Measurements from ENCODE around the gene BAIAP3. TPM values are rescaled to one million over a fixed set of nuclear protein-coding genes. Genes with fewer than 3 reads are reported as not detected.

BAIAP3 gene
- total RNA-seq, 2 experiments from 2014 or later, result 19.6 to 21.5 TPM

DNA sequence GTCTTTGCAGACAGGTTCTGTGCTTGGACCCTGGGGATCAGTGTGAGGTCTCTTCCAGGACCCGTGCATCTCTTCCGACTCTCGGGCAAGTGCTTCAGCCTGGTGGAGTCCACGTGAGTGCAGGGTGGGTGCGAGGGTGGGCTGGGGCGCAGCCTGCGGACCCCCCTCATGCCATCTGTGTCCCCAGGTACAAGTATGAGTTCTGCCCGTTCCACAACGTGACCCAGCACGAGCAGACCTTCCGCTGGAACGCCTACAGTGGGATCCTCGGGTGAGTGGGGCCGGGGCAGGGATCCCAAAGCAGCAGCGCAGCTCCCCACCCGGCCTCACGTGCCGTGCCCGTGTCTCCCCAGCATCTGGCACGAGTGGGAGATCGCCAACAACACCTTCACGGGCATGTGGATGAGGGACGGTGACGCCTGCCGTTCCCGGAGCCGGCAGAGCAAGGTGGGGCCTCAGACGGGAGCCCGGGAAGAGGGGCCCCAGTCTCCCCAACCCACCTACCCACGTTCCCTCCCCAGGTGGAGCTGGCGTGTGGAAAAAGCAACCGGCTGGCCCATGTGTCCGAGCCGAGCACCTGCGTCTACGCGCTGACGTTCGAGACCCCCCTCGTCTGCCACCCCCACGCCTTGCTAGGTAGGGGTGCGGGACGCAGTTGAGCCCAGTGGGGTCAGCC, 28.4 kb downstream of the BAIAP3 start:
- Mint-ChIP-seq H3K4me3 (no peak overlapping the region), H3K4me1 (ENCODE audit: low read depth) (peaks cover 4% of the 10 kb centered on the region), H3K27me3 (no peaks in the 10 kb centered on the region), H3K9me3 (no peaks in the 10 kb centered on the region), H3K36me3 (ENCODE audit: low read depth) (peaks cover 44% of the 10 kb centered on the region), H3K27ac (no peak overlapping the region)
- ATAC-seq (ENCODE audit: poor library complexity), result no peak
- TF ChIP-seq, protein P1, sequence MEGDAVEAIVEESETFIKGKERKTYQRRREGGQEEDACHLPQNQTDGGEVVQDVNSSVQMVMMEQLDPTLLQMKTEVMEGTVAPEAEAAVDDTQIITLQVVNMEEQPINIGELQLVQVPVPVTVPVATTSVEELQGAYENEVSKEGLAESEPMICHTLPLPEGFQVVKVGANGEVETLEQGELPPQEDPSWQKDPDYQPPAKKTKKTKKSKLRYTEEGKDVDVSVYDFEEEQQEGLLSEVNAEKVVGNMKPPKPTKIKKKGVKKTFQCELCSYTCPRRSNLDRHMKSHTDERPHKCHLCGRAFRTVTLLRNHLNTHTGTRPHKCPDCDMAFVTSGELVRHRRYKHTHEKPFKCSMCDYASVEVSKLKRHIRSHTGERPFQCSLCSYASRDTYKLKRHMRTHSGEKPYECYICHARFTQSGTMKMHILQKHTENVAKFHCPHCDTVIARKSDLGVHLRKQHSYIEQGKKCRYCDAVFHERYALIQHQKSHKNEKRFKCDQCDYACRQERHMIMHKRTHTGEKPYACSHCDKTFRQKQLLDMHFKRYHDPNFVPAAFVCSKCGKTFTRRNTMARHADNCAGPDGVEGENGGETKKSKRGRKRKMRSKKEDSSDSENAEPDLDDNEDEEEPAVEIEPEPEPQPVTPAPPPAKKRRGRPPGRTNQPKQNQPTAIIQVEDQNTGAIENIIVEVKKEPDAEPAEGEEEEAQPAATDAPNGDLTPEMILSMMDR (IDR thresholded peaks at IDR 0.05), result no peak
- no peaks in the 10 kb centered on the region for H3K27me3 ChIP-seq (ENCODE audit: control insufficient read depth in 1 of 2, insufficient read depth in 2 of 2, low read length in 2 of 2)
- intact Hi-C loops (cut with DNase I, micrococcal nuclease), result no loop called here
- no peak for DNase-seq
- H3K4me1 ChIP-seq (ENCODE audit: insufficient read depth, low read length), result no peaks in the 10 kb centered on the region
- no peaks in the 10 kb centered on the region for H3K9me3 ChIP-seq (ENCODE audit: control insufficient read depth in 1 of 2, insufficient read depth in 1 of 2, low read length in 2 of 2)
- no peak overlapping the region for H3K27ac ChIP-seq (ENCODE audit: low read depth in 1 of 2, low read length in 2 of 2)
- H3K36me3 ChIP-seq (ENCODE audit: insufficient read depth, low read length), result peaks cover 55% of the 10 kb centered on the region
- ChIA-PET POLR2A (no interaction called here), CTCF (interaction anchor here (2.2 kb wide), 1 partner anchor 8 kb away, joined by 14 read pairs; no protein-coding TSS in a partner anchor)
- no peak overlapping the region for H3K4me3 ChIP-seq (ENCODE audit: low read length)

- H3K36me3 ChIP-seq (ENCODE audit: insufficient read depth, low read length), result peaks cover 62% of the 10 kb centered on the region
- POLR2A ChIA-PET, result interaction anchor here (0.8 to 1.4 kb wide), 2 partner anchors 58 to 176 kb away, joined by 3 to 4 read pairs; partner anchors contain the start of gene UQCC4
These were observed 29.4 kb downstream of the BAIAP3 start for GRCh38 chr16:1362807-1363206.

GRCh38 chr16:1363501-1364041, 30.1 kb downstream of the BAIAP3 start:
- ChIA-PET CTCF (interaction anchor here (0.6 to 2.2 kb wide), 16 partner anchors 9 to 565 kb away, joined by 3 to 15 read pairs (median 4); partner anchors contain the start of gene UQCC4), POLR2A (interaction anchor here (0.8 to 1.4 kb wide), 3 partner anchors 18 to 175 kb away, joined by 3 to 4 read pairs (median 3); partner anchors contain the start of gene UQCC4)
- TF ChIP-seq, protein P1 (IDR thresholded peaks at IDR 0.05), result peak; percentile 82
- Histone ChIP-seq H3K27ac (ENCODE audit: low read depth in 1 of 2, low read length in 2 of 2) (no peak overlapping the region), H3K4me1 (ENCODE audit: insufficient read depth, low read length) (no peaks in the 10 kb centered on the region), H3K36me3 (ENCODE audit: insufficient read depth, low read length) (peaks cover 65% of the 10 kb centered on the region), H3K27me3 (ENCODE audit: control insufficient read depth in 1 of 2, insufficient read depth in 2 of 2, low read length in 2 of 2) (no peaks in the 10 kb centered on the region), H3K9me3 (ENCODE audit: control insufficient read depth in 1 of 2, insufficient read depth in 1 of 2, low read length in 2 of 2) (no peaks in the 10 kb centered on the region), H3K4me3 (ENCODE audit: low read length) (no peak overlapping the region)
- no peak overlapping the region for H3K27ac Mint-ChIP-seq
- H3K4me3 Mint-ChIP-seq, result no peak overlapping the region
- H3K36me3 Mint-ChIP-seq (ENCODE audit: low read depth), result peaks cover 48% of the 10 kb centered on the region
- DNase-seq, result peak; percentile 48 to 82 (median 64)
- peak; percentile 98 for ATAC-seq (ENCODE audit: poor library complexity)
- intact Hi-C loops (cut with DNase I, micrococcal nuclease), result no loop called here
- no peaks in the 10 kb centered on the region for H3K9me3 Mint-ChIP-seq
- H3K27me3 Mint-ChIP-seq, result no peaks in the 10 kb centered on the region
- H3K4me1 Mint-ChIP-seq (ENCODE audit: low read depth), result no peaks in the 10 kb centered on the region

More at GRCh38 chr16:1362807-1363206, 29.4 kb downstream of the BAIAP3 start:
- TF ChIP-seq, protein P1 (IDR thresholded peaks at IDR 0.05), result no peak
- Histone ChIP-seq H3K4me1 (ENCODE audit: insufficient read depth, low read length) (no peaks in the 10 kb centered on the region), H3K4me3 (ENCODE audit: low read length) (no peak overlapping the region), H3K27me3 (ENCODE audit: control insufficient read depth in 1 of 2, insufficient read depth in 2 of 2, low read length in 2 of 2) (no peaks in the 10 kb centered on the region), H3K27ac (ENCODE audit: low read depth in 1 of 2, low read length in 2 of 2) (no peak overlapping the region), H3K9me3 (ENCODE audit: control insufficient read depth in 1 of 2, insufficient read depth in 1 of 2, low read length in 2 of 2) (no peaks in the 10 kb centered on the region)
- H3K4me3 Mint-ChIP-seq, result no peak overlapping the region
- no peaks in the 10 kb centered on the region for H3K9me3 Mint-ChIP-seq
- peaks cover 44% of the 10 kb centered on the region for H3K36me3 Mint-ChIP-seq (ENCODE audit: low read depth)
- DNase-seq, result no peak
- peaks cover 4% of the 10 kb centered on the region for H3K4me1 Mint-ChIP-seq (ENCODE audit: low read depth)
- CTCF ChIA-PET, result interaction anchor here (0.7 to 2.2 kb wide), 15 partner anchors 9 to 361 kb away, joined by 3 to 15 read pairs (median 4); partner anchors contain the start of gene UQCC4
- intact Hi-C loops (cut with DNase I, micrococcal nuclease), result no loop called here
- no peak overlapping the region for H3K27ac Mint-ChIP-seq
- ATAC-seq (ENCODE audit: poor library complexity), result no peak
- H3K27me3 Mint-ChIP-seq, result no peaks in the 10 kb centered on the region

Measured in CD4-positive, alpha-beta T cell (primary cell).